ENCODE measurements around the gene IQCH. TPM values are rescaled to one million over a fixed set of nuclear protein-coding genes. Genes with fewer than 3 reads are reported as not detected.

Gene IQCH
- polyA plus RNA-seq, 1 donor (not counting 4 experiments of a cell fraction or from before 2014, with no cell fraction given): 2.6 TPM

DNA sequence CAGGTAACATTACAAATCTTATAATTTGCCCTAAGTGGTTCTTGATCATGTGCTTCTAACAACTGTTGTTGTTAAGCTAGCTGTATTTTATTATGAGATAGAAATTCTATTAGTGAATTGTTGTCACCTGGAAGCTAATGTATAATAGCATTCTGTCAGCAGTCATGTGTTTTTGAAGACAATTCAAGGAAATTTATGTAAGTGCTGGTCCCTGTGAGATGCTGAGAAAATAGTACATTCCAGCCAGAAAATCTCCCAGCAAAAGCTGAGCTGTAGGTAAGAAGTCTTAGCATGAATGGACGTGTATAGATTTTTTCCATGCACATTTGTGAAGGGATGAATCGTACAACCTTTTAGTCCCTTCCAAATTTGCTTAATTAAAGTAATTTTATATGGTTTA, 146.3 kb downstream of the IQCH start:
- no peaks in the 10 kb centered on the region for H3K9me3 ChIP-seq (ENCODE audit: control insufficient read depth, low read depth, low read length)
- H3K4me2 ChIP-seq (ENCODE audit: control insufficient read depth, extremely low read depth, insufficient read depth, low read depth, low read length): no peak overlapping the region
- dilution Hi-C loops (cut with MboI; ENCODE audit: extremely low pct_ligation_motif_present, low sequenced_read_pairs): no loop called here
- H2AFZ ChIP-seq (ENCODE audit: control insufficient read depth, low read length): no peak overlapping the region
- TF ChIP-seq EZH2 (IDR thresholded peaks at IDR 0.05; ENCODE audit: low read length): no peak
- no peak for TF ChIP-seq CTCF (optimal IDR thresholded peaks at IDR 0.05 in 1 of 3, IDR thresholded peaks at IDR 0.05 in 1 of 3, conservative IDR thresholded peaks at IDR 0.05 in 1 of 3; ENCODE audit: extremely low read depth in 1 of 3, insufficient read depth in 2 of 3, low read length in 3 of 3)
- H3K36me3 ChIP-seq (ENCODE audit: control insufficient read depth in 2 of 2, extremely low read depth in 1 of 2, insufficient read depth in 2 of 2, low read length in 2 of 2): no peaks in the 10 kb centered on the region
- DNase-seq (ENCODE audit: low read depth, low spot score): no peak
- no peak for FAIRE-seq
- H3K27me3 ChIP-seq (ENCODE audit: control insufficient read depth, extremely low read depth, insufficient read depth, low read length): no peaks in the 10 kb centered on the region
- no peaks in the 10 kb centered on the region for H3K79me2 ChIP-seq (ENCODE audit: control insufficient read depth, insufficient read depth, low read length)
- H3K27ac ChIP-seq (ENCODE audit: control insufficient read depth, insufficient read depth, low read length): no peak overlapping the region
- H3K4me3 ChIP-seq (ENCODE audit: control insufficient read depth in 2 of 3, extremely low read depth in 1 of 3, insufficient read depth in 2 of 3, low read depth in 1 of 3, low read length in 3 of 3): no peak overlapping the region
- no peaks in the 10 kb centered on the region for H3K9me1 ChIP-seq (ENCODE audit: control insufficient read depth, extremely low read depth, insufficient read depth, low read length)
- H4K20me1 ChIP-seq (ENCODE audit: control insufficient read depth, extremely low read depth, insufficient read depth, low read length): no peaks in the 10 kb centered on the region
- no peaks in the 10 kb centered on the region for H3K4me1 ChIP-seq (ENCODE audit: control insufficient read depth, extremely low read depth, insufficient read depth, low read length)
- no peak overlapping the region for H3K9ac ChIP-seq (ENCODE audit: control insufficient read depth, extremely low read depth, insufficient read depth, low read length)

DNA sequence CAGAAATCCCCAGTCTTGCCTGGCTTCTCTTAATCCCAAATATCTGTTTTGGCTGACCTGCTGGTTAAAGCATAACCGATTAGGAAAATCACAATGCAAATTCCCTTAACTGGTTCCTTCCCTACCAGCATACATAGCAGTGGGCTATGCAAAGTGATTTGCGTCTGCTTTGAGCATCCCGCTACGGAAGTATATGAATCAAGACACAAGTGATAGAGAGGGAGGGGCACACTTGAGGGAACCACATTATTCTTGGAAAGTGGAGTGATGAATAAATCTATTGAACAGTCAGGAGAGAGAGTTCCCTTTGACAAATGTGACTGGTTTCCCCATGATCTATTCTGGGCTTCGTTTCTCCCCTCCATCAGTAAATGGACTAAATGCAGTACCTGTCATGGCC, 146.8 kb downstream of the IQCH start:
- DNase-seq (ENCODE audit: low read depth, low spot score) (no peak), FAIRE-seq (no peak)
- no peak overlapping the region for H3K4me2 ChIP-seq (ENCODE audit: control insufficient read depth, extremely low read depth, insufficient read depth, low read depth, low read length)
- no peak overlapping the region for H3K9ac ChIP-seq (ENCODE audit: control insufficient read depth, extremely low read depth, insufficient read depth, low read length)
- no peaks in the 10 kb centered on the region for H3K79me2 ChIP-seq (ENCODE audit: control insufficient read depth, insufficient read depth, low read length)
- TF ChIP-seq CTCF (optimal IDR thresholded peaks at IDR 0.05 in 1 of 3, IDR thresholded peaks at IDR 0.05 in 1 of 3, conservative IDR thresholded peaks at IDR 0.05 in 1 of 3; ENCODE audit: extremely low read depth in 1 of 3, insufficient read depth in 2 of 3, low read length in 3 of 3) (no peak), EZH2 (IDR thresholded peaks at IDR 0.05; ENCODE audit: low read length) (no peak)
- no peaks in the 10 kb centered on the region for H3K36me3 ChIP-seq (ENCODE audit: control insufficient read depth in 2 of 2, extremely low read depth in 1 of 2, insufficient read depth in 2 of 2, low read length in 2 of 2)
- no peaks in the 10 kb centered on the region for H3K9me1 ChIP-seq (ENCODE audit: control insufficient read depth, extremely low read depth, insufficient read depth, low read length)
- H2AFZ ChIP-seq (ENCODE audit: control insufficient read depth, low read length): no peak overlapping the region
- no peaks in the 10 kb centered on the region for H3K27me3 ChIP-seq (ENCODE audit: control insufficient read depth, extremely low read depth, insufficient read depth, low read length)
- dilution Hi-C loops (cut with MboI; ENCODE audit: extremely low pct_ligation_motif_present, low sequenced_read_pairs): no loop called here
- H4K20me1 ChIP-seq (ENCODE audit: control insufficient read depth, extremely low read depth, insufficient read depth, low read length): no peaks in the 10 kb centered on the region
- H3K27ac ChIP-seq (ENCODE audit: control insufficient read depth, insufficient read depth, low read length): no peak overlapping the region
- H3K4me1 ChIP-seq (ENCODE audit: control insufficient read depth, extremely low read depth, insufficient read depth, low read length): no peaks in the 10 kb centered on the region
- no peaks in the 10 kb centered on the region for H3K9me3 ChIP-seq (ENCODE audit: control insufficient read depth, low read depth, low read length)
- no peak overlapping the region for H3K4me3 ChIP-seq (ENCODE audit: control insufficient read depth in 2 of 3, extremely low read depth in 1 of 3, insufficient read depth in 2 of 3, low read depth in 1 of 3, low read length in 3 of 3)
